LNCAP (cell line): ENCODE measurements around the gene ZIC2.

Experiments used
- CTCF ChIP-seq: fragments of 450-650 bp; IDR thresholded peaks from 2 replicates; pipeline ENCODE4 v1.5.1; 2017; ENCODE audit warnings: mild to moderate bottlenecking

Gene ZIC2

DNA sequence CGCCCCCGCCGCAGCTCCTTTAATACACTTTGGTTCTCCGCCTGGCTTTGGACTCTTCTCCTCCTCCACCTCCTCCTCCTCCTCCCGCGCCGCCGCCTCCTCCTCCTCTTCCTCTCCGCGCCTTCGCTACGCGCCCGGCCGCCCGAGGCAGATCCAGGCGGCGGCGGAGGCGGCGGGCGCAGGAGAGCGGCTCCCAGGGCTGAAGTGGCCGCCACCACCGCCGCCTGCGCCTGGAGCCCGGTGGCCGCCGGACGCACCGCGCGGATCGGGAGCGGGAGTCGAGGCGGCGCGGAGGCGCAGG is at the start of gene ZIC2:
ZIC2 (plus strand) TSS at position 50 of the 301 bp plus-strand sequence. CDS start 281 bp downstream, outside the sequence.
- no peak for TF ChIP-seq CTCF

DNA sequence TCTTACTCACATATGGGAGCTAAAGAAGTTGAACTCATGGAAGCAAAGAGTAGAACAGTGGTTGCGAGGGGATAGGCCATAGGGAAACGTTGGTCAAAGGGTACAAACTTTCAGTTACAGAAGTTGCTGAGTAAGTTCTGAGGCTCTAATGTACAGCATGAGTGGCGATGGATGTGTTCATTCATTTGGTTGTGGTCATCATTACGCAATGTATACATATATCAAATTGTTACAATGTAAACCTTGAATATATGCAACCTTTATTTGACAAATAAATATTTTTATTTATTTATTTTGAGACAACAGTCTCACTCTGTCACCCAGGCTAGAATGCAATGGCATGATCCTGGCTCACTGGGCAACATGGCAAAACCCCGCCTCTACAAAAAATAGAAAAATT is 48.7 kb upstream of the ZIC2 start:
- TF ChIP-seq CTCF = no peak

GRCh38 chr13:99935772-99936171 is 45.8 kb upstream of the ZIC2 start:
- no peak for TF ChIP-seq CTCF

DNA sequence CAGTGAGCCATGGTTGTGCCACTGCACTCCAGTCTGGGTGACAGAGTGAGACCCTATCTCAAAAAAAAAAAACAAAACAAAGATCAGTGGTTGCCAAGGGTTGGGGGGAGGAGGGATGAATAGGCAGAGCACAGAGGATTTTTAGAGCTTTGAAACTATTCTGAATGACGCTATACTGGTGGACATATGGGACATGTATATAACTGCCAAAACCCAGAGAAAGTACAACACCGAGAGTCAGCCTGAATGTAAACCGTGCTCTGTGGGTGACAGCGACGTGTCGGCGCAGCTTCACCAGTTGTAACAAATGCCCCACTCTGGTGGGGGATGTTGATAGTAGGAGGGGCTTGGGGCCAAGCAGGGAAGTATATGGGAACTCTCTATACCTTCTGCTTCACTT is 42.9 kb upstream of the ZIC2 start:
- no peak for TF ChIP-seq CTCF

DNA sequence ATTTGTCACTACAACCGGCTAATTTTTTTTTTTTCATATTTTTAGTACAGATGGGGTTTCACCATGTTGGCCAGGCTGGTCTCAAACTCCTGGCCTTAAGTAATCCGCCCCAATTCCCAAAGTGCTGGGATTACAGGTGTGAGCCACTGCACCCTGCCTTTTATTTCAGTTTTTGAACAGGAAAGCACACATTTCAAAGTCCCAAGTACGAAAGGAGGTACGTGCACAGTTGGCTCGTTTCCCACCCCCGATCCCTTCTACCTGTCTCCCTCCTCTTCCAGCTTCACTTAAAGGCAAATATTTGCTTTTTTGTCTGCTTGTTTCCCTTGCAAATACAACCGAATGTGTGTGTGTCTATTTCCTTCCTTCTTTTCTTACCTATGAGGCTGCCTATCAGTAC is 40.5 kb upstream of the ZIC2 start:
- TF ChIP-seq CTCF = no peak

GRCh38 chr13:99941911-99942310 is 39.7 kb upstream of the ZIC2 start:
- TF ChIP-seq CTCF = no peak

GRCh38 chr13:99944102-99944501 is 37.5 kb upstream of the ZIC2 start:
- no peak for TF ChIP-seq CTCF

- no peak for TF ChIP-seq CTCF
These were observed 37.0 kb upstream of the ZIC2 start for GRCh38 chr13:99944606-99945005.
